Measurements from ENCODE around the gene TRPT1.
A peak's percentile ranks its signal among the peaks of the same experiment; 100 is the strongest.

Gene TRPT1, protein sequence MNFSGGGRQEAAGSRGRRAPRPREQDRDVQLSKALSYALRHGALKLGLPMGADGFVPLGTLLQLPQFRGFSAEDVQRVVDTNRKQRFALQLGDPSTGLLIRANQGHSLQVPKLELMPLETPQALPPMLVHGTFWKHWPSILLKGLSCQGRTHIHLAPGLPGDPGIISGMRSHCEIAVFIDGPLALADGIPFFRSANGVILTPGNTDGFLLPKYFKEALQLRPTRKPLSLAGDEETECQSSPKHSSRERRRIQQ

DNA sequence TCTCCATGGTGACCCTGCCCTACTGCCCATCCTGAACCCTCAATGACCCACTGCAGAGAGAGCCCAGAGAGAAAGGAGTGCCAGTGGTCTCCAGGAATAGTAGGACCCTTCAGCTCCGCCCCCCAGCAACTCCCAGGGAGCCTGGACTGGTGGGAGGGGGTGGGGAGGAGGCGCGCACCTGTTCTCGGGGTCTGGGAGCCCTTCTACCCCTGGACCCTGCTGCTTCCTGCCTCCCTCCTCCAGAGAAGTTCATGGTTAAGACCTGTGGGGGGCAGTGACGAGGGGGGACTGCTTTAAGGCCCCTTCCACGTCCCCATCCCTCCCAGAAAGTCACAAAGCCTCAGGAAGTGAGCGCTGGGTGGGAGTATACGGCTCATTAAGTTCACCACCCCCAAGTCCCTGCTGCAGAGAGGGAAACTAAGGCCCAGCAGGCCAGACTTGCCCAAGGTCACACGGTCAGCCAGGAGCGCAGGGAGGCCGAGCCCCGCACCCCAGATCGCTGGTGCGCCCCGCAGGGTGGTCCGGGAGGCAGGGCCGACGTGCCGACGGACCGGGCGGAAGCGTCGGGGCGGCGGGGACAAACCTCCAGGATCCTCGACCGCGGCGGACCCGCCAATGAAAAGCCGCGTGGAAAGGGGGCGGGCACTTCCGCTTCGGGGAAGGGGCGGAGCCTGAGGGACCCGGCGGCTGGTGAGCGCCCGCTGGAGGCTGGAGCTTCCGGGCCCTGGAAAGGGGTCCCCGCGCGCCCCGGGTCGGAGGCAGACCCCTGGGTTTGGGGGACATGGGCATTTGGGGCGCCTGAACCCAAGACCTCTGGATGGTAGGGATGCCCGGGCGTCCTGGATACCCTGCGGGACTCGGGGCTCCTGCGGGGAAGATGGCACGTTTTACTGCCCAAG, at the start of gene TRPT1, which contains the start of gene NUDT22:
Gene TRPT1 (minus strand): TSS at position 579 of the 899 bp plus-strand sequence. CDS start 326 bp downstream, at position 253.
Gene NUDT22 (plus strand): TSS at position 667 of the 899 bp plus-strand sequence. CDS start 379 bp downstream, outside the sequence.
- no peaks in the 10 kb centered on the region for H3K27me3 Mint-ChIP-seq (ENCODE audit: low read depth)

GRCh38 chr11:64275031-64275800, 49.2 kb upstream of the TRPT1 start:
- Mint-ChIP-seq H3K4me3 (no peak overlapping the region), H3K9me3 (no peaks in the 10 kb centered on the region), H3K4me1 (ENCODE audit: low read depth) (peaks cover 8% of the 10 kb centered on the region), H3K27ac (no peak overlapping the region), H3K27me3 (ENCODE audit: low read depth) (no peaks in the 10 kb centered on the region), H3K36me3 (ENCODE audit: low read depth) (peaks cover 9% of the 10 kb centered on the region)
- DNase-seq (ENCODE audit: low spot score): no peak

More for the DNA sequence above, at the start of gene TRPT1, which contains the start of gene NUDT22:
- H3K36me3 Mint-ChIP-seq (ENCODE audit: low read depth): peaks cover 12% of the 10 kb centered on the region
- peak; percentile 92 for DNase-seq (ENCODE audit: low spot score)
- peaks cover 23% of the 10 kb centered on the region for H3K4me1 Mint-ChIP-seq (ENCODE audit: low read depth)
- peak within 1 kb of the TSS; percentile 80 for H3K27ac Mint-ChIP-seq
- H3K9me3 Mint-ChIP-seq: no peaks in the 10 kb centered on the region
- peak within 1 kb of the TSS; percentile 89 for H3K4me3 Mint-ChIP-seq

- Mint-ChIP-seq H3K27ac (peak overlapping the region; percentile 96), H3K4me1 (ENCODE audit: low read depth) (peaks cover 24% of the 10 kb centered on the region), H3K4me3 (peak overlapping the region; percentile 96), H3K36me3 (ENCODE audit: low read depth) (peaks cover 7% of the 10 kb centered on the region), H3K27me3 (ENCODE audit: low read depth) (no peaks in the 10 kb centered on the region), H3K9me3 (no peaks in the 10 kb centered on the region)
- DNase-seq (ENCODE audit: low spot score): peak; percentile 98
Measured at GRCh38 chr11:64269540-64270220, 43.7 kb upstream of the TRPT1 start.

- Mint-ChIP-seq H3K4me3 (peak overlapping the region; percentile 96), H3K27ac (peak overlapping the region; percentile 96), H3K4me1 (ENCODE audit: low read depth) (peaks cover 24% of the 10 kb centered on the region), H3K36me3 (ENCODE audit: low read depth) (peaks cover 7% of the 10 kb centered on the region), H3K27me3 (ENCODE audit: low read depth) (no peaks in the 10 kb centered on the region), H3K9me3 (no peaks in the 10 kb centered on the region)
- DNase-seq (ENCODE audit: low spot score): peak; percentile 58
Measured at GRCh38 chr11:64268893-64269539, 43.0 kb upstream of the TRPT1 start.

DNA sequence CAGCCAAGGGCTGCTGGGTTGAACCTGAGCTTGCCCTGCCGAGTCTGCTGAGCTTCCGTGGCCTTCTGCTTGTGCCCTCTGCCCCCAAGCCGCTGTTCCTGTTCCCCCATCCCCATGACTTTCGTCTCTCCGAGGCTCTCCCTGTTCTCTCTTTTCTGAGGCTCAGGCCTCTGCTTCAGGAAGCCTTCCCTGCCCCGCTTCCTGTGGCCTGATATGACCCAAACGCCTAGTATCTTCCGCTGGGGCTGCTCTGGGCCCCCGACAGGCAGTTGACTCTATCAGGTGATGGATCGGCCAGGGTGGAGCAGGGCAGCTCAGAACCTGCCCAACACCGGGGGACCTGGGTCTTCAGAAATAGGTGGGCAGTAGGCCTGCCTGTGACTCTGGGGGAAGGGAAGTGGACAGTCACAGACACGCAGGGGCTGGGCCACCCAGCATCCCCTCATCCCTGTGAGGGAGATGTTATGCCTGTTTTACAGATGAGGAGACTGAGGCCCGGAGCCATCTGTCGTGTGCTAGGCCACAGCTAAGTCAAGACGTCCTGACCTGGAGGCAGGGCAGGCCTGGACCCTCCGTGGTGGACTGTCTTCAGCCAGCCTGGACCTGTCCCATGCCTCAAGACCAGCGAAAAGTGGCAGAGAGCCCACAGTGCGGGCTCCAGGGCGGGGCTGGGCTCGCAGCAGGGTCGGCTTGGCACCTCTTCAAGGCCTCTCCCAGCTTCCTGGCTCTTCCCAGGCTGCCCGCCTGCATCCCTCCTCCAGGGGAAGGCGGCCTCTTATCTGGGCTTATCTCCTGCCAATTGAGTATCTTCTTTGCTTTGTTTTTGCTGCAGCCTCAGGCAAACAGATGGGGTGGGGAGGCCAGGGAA, 42.3 kb upstream of the TRPT1 start:
- Mint-ChIP-seq H3K9me3 (no peaks in the 10 kb centered on the region), H3K4me1 (ENCODE audit: low read depth) (peaks cover 24% of the 10 kb centered on the region), H3K36me3 (ENCODE audit: low read depth) (peaks cover 7% of the 10 kb centered on the region), H3K27me3 (ENCODE audit: low read depth) (no peaks in the 10 kb centered on the region), H3K4me3 (peak overlapping the region; percentile 96), H3K27ac (peak overlapping the region; percentile 96)
- no peak for DNase-seq (ENCODE audit: low spot score)

- DNase-seq (ENCODE audit: low spot score): no peak
- Mint-ChIP-seq H3K27me3 (ENCODE audit: low read depth) (no peaks in the 10 kb centered on the region), H3K36me3 (ENCODE audit: low read depth) (peaks cover 9% of the 10 kb centered on the region), H3K4me1 (ENCODE audit: low read depth) (peaks cover 23% of the 10 kb centered on the region), H3K9me3 (no peaks in the 10 kb centered on the region), H3K4me3 (no peak overlapping the region), H3K27ac (peak overlapping the region; percentile 96)
Measured at GRCh38 chr11:64267207-64267945, 41.4 kb upstream of the TRPT1 start.

GRCh38 chr11:64266339-64266738, 40.4 kb upstream of the TRPT1 start:
- DNase-seq (ENCODE audit: low spot score): no peak
- Mint-ChIP-seq H3K9me3 (no peaks in the 10 kb centered on the region), H3K4me3 (no peak overlapping the region), H3K27me3 (ENCODE audit: low read depth) (no peaks in the 10 kb centered on the region), H3K4me1 (ENCODE audit: low read depth) (peaks cover 18% of the 10 kb centered on the region), H3K36me3 (ENCODE audit: low read depth) (peaks cover 13% of the 10 kb centered on the region), H3K27ac (no peak overlapping the region)

GRCh38 chr11:64265176-64266160, 39.5 kb upstream of the TRPT1 start:
- Mint-ChIP-seq H3K4me3 (no peak overlapping the region), H3K4me1 (ENCODE audit: low read depth) (peaks cover 18% of the 10 kb centered on the region), H3K9me3 (no peaks in the 10 kb centered on the region), H3K27me3 (ENCODE audit: low read depth) (no peaks in the 10 kb centered on the region), H3K27ac (no peak overlapping the region), H3K36me3 (ENCODE audit: low read depth) (peaks cover 13% of the 10 kb centered on the region)
- DNase-seq (ENCODE audit: low spot score): no peak

DNA sequence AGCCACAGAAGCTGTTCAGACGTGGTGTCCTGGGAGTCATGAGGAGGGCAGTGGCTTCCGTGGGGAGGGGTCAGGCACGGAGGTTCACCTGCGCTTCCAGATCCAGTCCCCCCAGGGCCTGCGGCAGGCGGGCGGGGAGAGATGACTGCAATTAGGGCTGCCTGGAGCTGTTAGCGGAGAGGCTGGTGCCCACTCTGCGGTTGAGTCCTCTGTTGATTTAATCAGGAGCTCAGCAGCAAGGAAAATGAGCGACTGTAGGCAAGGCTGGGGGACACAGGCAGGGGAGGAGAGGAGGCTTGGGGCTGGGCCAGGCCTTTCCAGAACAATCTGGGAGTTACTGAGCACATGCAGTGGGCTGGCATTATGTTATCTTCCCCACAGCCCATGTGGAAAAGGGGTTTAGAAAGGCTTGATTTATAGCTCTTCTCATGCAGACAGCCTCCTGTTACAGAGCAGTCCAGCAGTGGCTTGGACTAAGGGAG, 38.4 kb upstream of the TRPT1 start:
- Mint-ChIP-seq H3K27me3 (ENCODE audit: low read depth) (no peaks in the 10 kb centered on the region), H3K4me1 (ENCODE audit: low read depth) (peaks cover 14% of the 10 kb centered on the region), H3K4me3 (no peak overlapping the region), H3K27ac (no peak overlapping the region), H3K9me3 (no peaks in the 10 kb centered on the region), H3K36me3 (ENCODE audit: low read depth) (peaks cover 18% of the 10 kb centered on the region)
- no peak for DNase-seq (ENCODE audit: low spot score)

DNA sequence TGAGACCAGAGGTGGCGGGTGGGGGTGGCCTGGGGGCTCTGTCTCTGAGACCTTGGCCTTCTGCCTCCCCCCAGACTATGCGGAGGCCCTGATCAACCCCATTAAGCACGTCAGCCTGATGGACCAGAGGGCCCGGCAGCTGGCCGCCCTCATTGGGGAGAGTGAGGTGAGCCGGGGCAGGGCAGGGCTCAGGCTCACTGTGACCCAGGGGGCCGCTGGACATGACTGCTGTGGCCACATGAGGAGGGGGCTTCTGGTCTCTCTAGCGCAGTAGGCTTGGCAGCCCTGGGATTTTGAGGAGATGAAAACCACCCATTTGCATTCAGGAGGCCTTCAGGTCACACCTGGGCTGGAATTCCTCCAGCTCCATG, 37.9 kb upstream of the TRPT1 start:
- H3K27ac Mint-ChIP-seq: no peak overlapping the region
- no peaks in the 10 kb centered on the region for H3K9me3 Mint-ChIP-seq
- no peaks in the 10 kb centered on the region for H3K27me3 Mint-ChIP-seq (ENCODE audit: low read depth)
- H3K36me3 Mint-ChIP-seq (ENCODE audit: low read depth): peaks cover 19% of the 10 kb centered on the region
- H3K4me1 Mint-ChIP-seq (ENCODE audit: low read depth): peaks cover 13% of the 10 kb centered on the region
- DNase-seq (ENCODE audit: low spot score): no peak
- H3K4me3 Mint-ChIP-seq: no peak overlapping the region

Measured in T-helper 2 cell treated with Interferon-gamma antibody and Interleukin-4, amounts not matched to agents 5 μg/mL and 100 μg/mL, for 36 hours (primary cell).